ENCODE measurements around the gene CLEC18C.
"Not testable (repeated sequence)": the region's sequence is repeated elsewhere in the genome, so short reads cannot be mapped to it uniquely, and the experiment has no call there.

CLEC18C gene

DNA sequence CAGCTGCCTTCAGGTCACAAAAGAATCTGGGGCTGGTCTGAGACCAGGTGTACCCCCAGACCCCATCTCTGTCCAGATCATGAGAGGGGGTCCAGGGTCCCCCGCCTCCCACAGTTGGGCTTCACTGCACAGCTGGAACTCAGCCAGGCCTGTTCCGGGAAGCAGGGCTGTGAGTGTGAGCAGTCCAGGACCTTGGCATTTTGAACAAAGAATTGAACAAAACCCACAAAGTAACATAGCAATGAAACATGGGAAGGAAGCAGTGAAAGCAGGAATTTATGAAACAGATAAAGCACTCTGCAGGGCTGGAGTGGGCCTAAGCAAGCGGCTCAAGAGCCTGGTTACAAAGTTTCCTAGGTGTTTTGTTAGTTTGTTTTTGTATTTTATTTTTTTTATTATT is 25.1 kb downstream of the CLEC18C start:
- not testable (repeated sequence) for DNase-seq (ENCODE audit: low spot score); H3K27ac ChIP-seq (ENCODE audit: poor library complexity, severe bottlenecking); ATAC-seq (ENCODE audit: low read depth); H3K9me3 ChIP-seq (ENCODE audit: severe bottlenecking); H3K27me3 ChIP-seq (ENCODE audit: insufficient read depth, poor library complexity, severe bottlenecking); H3K4me1 ChIP-seq (ENCODE audit: insufficient read depth, poor library complexity, severe bottlenecking); H3K36me3 ChIP-seq (ENCODE audit: low read depth); H3K4me3 ChIP-seq (ENCODE audit: severe bottlenecking)

DNA sequence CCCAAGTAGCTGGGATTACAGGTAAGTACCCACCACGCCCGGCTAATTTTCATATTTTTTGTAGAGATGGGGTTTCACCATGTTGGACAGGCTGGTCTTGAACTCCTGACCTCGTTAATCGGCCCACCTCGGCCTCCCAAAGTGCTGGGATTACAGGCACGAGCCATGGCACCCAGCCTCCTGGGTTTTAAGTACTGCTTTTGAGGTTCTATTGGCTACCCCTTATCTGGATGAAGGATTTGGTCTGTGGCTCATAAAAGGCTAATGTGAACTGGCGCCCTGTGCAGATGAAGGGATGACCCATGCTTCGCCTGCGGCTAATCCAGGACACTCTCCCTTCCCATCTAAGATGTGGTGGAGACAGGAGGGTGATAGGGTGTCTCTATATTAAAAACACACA is 25.6 kb downstream of the CLEC18C start:
- not testable (repeated sequence) for H3K9me3 ChIP-seq (ENCODE audit: severe bottlenecking); ATAC-seq (ENCODE audit: low read depth); H3K27ac ChIP-seq (ENCODE audit: poor library complexity, severe bottlenecking); H3K36me3 ChIP-seq (ENCODE audit: low read depth); H3K4me1 ChIP-seq (ENCODE audit: insufficient read depth, poor library complexity, severe bottlenecking); H3K4me3 ChIP-seq (ENCODE audit: severe bottlenecking); H3K27me3 ChIP-seq (ENCODE audit: insufficient read depth, poor library complexity, severe bottlenecking); DNase-seq (ENCODE audit: low spot score)

DNA sequence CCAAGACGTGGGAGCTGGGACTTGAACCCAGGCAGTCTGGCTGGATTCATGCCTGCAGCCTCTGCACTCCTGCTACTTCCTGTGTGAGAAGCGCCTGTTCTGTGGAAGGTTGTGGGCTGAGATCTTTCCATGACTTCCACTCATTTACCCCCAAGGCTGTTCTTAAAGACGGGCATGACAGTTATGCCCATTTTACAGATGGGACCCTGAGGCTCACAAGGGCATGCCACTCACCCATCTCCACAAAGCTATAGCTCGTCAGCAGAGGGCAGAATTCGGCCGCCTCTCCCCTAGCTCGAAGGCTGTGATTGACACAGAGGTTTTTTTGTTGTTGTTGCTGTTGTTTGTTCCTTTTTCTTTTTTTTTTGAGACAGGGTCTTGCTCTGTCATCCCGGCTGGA is 26.5 kb downstream of the CLEC18C start:
- not testable (repeated sequence) for H3K27me3 ChIP-seq (ENCODE audit: insufficient read depth, poor library complexity, severe bottlenecking); DNase-seq (ENCODE audit: low spot score); H3K4me1 ChIP-seq (ENCODE audit: insufficient read depth, poor library complexity, severe bottlenecking); H3K4me3 ChIP-seq (ENCODE audit: severe bottlenecking); H3K36me3 ChIP-seq (ENCODE audit: low read depth); H3K27ac ChIP-seq (ENCODE audit: poor library complexity, severe bottlenecking); H3K9me3 ChIP-seq (ENCODE audit: severe bottlenecking); ATAC-seq (ENCODE audit: low read depth)

DNA sequence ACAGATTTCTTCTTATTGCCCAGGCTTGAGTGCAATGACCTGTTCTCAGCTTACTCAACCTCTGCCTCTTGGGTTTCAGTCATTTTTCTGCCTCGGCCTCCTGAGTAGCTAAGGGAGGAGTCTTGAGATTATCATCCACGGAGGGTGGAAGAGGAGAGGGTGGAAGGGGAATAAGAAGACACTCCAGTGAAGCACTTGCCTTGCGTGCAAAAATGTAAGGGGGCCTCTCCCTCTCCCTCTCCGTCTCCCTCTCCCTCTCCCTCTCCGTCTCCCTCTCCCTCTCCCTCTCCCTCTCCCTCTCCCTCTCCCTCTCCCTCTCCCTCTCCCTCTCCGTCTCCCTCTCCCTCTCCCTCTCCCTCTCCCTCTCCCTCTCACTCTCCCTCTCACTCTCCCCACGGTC is 29.9 kb downstream of the CLEC18C start:
- not testable (repeated sequence) for H3K36me3 ChIP-seq (ENCODE audit: low read depth); H3K9me3 ChIP-seq (ENCODE audit: severe bottlenecking); ATAC-seq (ENCODE audit: low read depth); H3K4me1 ChIP-seq (ENCODE audit: insufficient read depth, poor library complexity, severe bottlenecking); H3K27me3 ChIP-seq (ENCODE audit: insufficient read depth, poor library complexity, severe bottlenecking); H3K4me3 ChIP-seq (ENCODE audit: severe bottlenecking); H3K27ac ChIP-seq (ENCODE audit: poor library complexity, severe bottlenecking); DNase-seq (ENCODE audit: low spot score)

DNA sequence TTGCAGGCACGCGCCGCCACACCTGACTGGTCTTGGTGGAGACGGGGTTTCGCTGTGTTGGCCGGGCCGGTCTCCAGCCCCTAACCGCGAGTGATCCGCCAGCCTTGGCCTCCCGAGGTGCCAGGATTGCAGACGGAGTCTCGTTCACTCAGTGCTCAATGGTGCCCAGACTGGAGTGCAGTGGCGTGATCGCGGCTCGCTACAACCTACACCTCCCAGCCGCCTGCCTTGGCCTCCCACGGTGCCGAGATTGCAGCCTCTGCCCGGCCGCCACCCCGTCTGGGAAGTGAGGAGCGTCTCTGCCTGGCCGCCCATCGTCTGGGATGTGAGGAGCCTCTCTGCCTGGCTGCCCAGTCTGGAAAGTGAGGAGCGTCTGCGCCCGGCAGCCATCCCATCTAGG is 30.4 kb downstream of the CLEC18C start:
- not testable (repeated sequence) for H3K4me3 ChIP-seq (ENCODE audit: severe bottlenecking); H3K27me3 ChIP-seq (ENCODE audit: insufficient read depth, poor library complexity, severe bottlenecking); DNase-seq (ENCODE audit: low spot score); H3K4me1 ChIP-seq (ENCODE audit: insufficient read depth, poor library complexity, severe bottlenecking); H3K27ac ChIP-seq (ENCODE audit: poor library complexity, severe bottlenecking); ATAC-seq (ENCODE audit: low read depth); H3K9me3 ChIP-seq (ENCODE audit: severe bottlenecking); H3K36me3 ChIP-seq (ENCODE audit: low read depth)

DNA sequence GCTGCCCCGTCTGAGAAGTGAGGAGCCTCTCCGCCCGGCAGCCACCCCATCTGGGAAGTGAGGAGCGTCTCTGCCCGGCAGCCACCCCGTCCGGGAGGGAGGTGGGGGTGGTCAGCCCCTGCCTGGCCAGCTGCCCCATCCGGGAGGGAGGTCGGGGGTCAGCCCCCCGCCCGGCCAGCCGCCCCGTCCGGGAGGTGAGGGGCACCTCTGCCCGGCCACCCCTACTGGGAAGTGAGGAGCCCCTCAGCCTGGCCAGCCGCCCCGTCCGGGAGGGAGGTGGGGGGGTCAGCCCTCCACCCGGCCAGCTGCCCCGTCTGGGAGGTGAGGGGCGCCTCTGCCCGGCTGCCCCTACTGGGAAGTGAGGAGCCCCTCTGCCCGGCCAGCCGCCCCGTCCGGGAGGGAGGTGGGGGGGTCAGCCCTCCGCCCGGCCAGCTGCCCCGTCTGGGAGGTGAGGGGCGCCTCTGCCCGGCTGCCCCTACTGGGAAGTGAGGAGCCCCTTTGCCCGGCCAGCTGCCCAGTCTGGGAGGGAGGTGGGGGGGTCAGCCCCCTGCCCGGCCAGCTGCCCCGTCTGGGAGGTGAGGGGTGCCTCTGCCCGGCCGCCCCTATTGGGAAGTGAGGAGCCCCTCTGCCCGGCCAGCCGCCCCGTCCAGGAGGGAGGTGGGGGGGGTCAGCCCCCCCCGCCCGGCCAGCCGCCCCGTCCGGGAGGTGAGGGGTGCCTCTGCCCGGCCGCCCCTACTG is 31.2 kb downstream of the CLEC18C start:
- not testable (repeated sequence) for H3K27me3 ChIP-seq (ENCODE audit: insufficient read depth, poor library complexity, severe bottlenecking); H3K4me1 ChIP-seq (ENCODE audit: insufficient read depth, poor library complexity, severe bottlenecking); H3K4me3 ChIP-seq (ENCODE audit: severe bottlenecking); H3K9me3 ChIP-seq (ENCODE audit: severe bottlenecking); ATAC-seq (ENCODE audit: low read depth); H3K36me3 ChIP-seq (ENCODE audit: low read depth); H3K27ac ChIP-seq (ENCODE audit: poor library complexity, severe bottlenecking); DNase-seq (ENCODE audit: low spot score)

DNA sequence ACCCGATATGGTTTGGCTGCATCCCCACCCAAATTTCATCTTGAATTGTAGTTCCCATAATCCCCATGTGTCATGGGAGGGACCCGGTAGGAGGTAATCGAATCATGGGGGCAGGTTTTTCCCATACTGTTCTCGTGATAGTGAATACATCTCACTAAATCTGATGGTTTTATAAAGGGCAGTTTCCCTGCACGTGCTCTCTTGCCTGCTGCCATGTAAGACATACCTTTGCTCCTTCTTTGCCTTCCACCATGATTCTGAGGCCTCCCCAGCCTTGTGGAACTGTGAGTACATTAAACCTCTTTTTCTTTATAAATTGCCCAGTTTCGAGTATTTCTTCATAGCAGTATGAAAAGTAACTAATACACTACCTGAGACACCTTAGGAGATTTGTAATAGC is 32.8 kb downstream of the CLEC18C start:
- H3K4me1 ChIP-seq (ENCODE audit: insufficient read depth, poor library complexity, severe bottlenecking); H3K36me3 ChIP-seq (ENCODE audit: low read depth); H3K9me3 ChIP-seq (ENCODE audit: severe bottlenecking); H3K27me3 ChIP-seq (ENCODE audit: insufficient read depth, poor library complexity, severe bottlenecking); H3K4me3 ChIP-seq (ENCODE audit: severe bottlenecking); ATAC-seq (ENCODE audit: low read depth); DNase-seq (ENCODE audit: low spot score); H3K27ac ChIP-seq (ENCODE audit: poor library complexity, severe bottlenecking): not testable (repeated sequence)

DNA sequence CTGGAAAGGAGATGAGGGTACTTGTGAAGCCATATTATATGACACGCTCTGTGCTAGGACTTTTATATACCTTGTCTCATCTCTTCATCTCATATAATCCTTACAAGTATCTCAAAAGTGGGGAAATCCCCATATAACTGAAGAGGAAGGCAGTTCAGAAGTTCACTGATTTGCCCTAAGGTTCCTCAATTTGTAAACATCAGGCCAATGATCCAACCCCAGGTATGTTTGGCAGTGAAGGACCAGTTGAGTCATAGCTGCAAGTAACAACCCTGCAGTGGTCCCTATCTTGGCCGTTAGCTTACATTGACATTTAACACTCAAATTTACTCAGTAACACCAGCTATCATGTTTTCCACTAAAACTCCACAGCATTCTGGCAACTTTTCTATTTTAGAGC is 45.0 kb downstream of the CLEC18C start:
- not testable (repeated sequence) for H3K36me3 ChIP-seq (ENCODE audit: low read depth); H3K27ac ChIP-seq (ENCODE audit: poor library complexity, severe bottlenecking); H3K27me3 ChIP-seq (ENCODE audit: insufficient read depth, poor library complexity, severe bottlenecking); H3K9me3 ChIP-seq (ENCODE audit: severe bottlenecking); H3K4me3 ChIP-seq (ENCODE audit: severe bottlenecking); H3K4me1 ChIP-seq (ENCODE audit: insufficient read depth, poor library complexity, severe bottlenecking); ATAC-seq (ENCODE audit: low read depth); DNase-seq (ENCODE audit: low spot score)

DNA sequence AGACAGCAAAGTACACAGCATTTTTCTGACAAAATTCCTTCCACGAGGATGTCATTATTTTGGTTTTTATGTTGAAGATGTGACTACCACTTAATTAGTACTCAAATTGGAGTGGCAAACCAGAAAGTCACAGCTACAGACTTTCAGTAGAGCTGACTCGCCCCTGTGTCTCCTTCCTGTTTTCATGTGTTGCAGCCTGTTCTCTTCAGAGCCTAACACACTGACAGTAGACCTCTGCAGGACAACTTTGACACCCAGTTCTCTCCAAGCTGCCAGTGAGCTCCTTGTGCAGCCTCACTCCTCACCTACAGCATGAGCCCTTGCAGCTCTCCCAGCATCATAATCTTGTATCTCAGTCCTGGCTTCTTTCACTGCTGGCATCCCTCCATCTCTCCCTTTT is 49.0 kb downstream of the CLEC18C start:
- H3K9me3 ChIP-seq (ENCODE audit: severe bottlenecking); H3K27ac ChIP-seq (ENCODE audit: poor library complexity, severe bottlenecking); H3K4me3 ChIP-seq (ENCODE audit: severe bottlenecking); DNase-seq (ENCODE audit: low spot score); ATAC-seq (ENCODE audit: low read depth); H3K4me1 ChIP-seq (ENCODE audit: insufficient read depth, poor library complexity, severe bottlenecking); H3K27me3 ChIP-seq (ENCODE audit: insufficient read depth, poor library complexity, severe bottlenecking): not testable (repeated sequence)
- H3K36me3 ChIP-seq (ENCODE audit: low read depth): peaks cover 17% of the 10 kb centered on the region

DNA sequence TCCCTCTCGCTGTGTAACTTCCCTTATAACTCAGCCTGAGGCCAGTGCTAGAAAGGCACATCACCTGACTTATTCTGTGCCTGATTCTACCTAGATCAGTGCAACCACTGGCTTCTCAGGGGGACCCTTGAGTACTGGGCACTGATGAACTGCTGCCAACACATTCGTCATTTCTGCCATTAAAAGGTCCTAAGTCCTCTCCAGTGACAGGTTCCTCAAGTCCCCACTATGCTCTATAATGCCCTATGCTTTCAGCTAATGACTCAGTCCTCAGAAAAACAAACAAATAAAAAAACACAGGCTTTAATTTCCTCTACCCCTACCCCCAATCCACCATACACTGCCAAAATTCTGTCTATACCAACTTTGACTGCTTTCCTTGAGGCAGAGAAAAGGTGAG is 49.6 kb downstream of the CLEC18C start:
- ATAC-seq (ENCODE audit: low read depth): not testable (repeated sequence)

DNA sequence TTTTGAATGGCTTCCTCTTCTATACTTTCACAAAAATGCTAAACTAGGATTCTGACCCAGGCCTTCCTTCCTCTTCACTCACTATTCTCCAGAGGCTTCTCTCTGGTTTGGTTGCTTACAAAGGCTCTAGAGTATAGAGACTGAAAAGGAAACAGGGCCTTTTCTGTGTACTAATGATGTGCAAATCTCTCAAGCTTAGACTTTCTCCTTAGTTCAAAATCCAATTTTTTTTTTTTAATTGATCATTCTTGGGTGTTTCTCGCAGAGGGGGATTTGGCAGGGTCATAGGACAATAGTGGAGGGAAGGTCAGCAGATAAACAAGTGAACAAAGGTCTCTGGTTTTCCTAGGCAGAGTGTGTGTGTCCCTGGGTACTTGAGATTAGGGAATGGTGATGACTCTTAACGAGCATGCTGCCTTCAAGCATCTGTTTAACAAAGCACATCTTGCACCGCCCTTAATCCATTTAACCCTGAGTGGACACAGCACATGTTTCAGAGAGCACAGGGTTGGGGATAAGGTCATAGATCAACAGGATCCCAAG is 50.5 kb downstream of the CLEC18C start:
- ATAC-seq (ENCODE audit: low read depth); H3K27ac ChIP-seq (ENCODE audit: poor library complexity, severe bottlenecking); H3K4me3 ChIP-seq (ENCODE audit: severe bottlenecking); H3K4me1 ChIP-seq (ENCODE audit: insufficient read depth, poor library complexity, severe bottlenecking); H3K9me3 ChIP-seq (ENCODE audit: severe bottlenecking); DNase-seq (ENCODE audit: low spot score); H3K27me3 ChIP-seq (ENCODE audit: insufficient read depth, poor library complexity, severe bottlenecking): not testable (repeated sequence)
- H3K36me3 ChIP-seq (ENCODE audit: low read depth): peaks cover 24% of the 10 kb centered on the region

More for the DNA sequence above, 49.6 kb downstream of the CLEC18C start:
- not testable (repeated sequence) for H3K27ac ChIP-seq (ENCODE audit: poor library complexity, severe bottlenecking); DNase-seq (ENCODE audit: low spot score); H3K27me3 ChIP-seq (ENCODE audit: insufficient read depth, poor library complexity, severe bottlenecking); H3K4me3 ChIP-seq (ENCODE audit: severe bottlenecking); H3K9me3 ChIP-seq (ENCODE audit: severe bottlenecking); H3K4me1 ChIP-seq (ENCODE audit: insufficient read depth, poor library complexity, severe bottlenecking)
- H3K36me3 ChIP-seq (ENCODE audit: low read depth): peaks cover 23% of the 10 kb centered on the region

DNA sequence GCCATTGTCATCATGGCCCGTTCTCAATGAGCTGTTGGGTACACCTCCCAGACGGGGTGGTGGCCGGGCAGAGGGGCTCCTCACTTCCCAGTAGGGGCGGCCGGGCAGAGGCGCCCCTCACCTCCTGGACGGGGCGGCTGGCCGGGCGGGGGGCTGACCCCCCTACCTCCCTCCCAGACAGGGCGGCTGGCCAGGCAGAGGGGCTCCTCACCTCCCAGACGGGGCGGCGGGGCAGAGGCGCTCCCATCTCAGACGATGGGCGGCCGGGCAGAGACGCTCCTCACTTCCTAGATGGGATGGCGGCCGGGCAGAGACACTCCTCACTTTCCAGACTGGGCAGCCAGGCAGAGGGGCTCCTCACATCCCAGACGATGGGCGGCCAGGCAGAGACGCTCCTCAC is 51.1 kb downstream of the CLEC18C start:
- not testable (repeated sequence) for DNase-seq (ENCODE audit: low spot score); H3K4me1 ChIP-seq (ENCODE audit: insufficient read depth, poor library complexity, severe bottlenecking); H3K4me3 ChIP-seq (ENCODE audit: severe bottlenecking); H3K9me3 ChIP-seq (ENCODE audit: severe bottlenecking); H3K27me3 ChIP-seq (ENCODE audit: insufficient read depth, poor library complexity, severe bottlenecking); ATAC-seq (ENCODE audit: low read depth); H3K27ac ChIP-seq (ENCODE audit: poor library complexity, severe bottlenecking)
- peaks cover 25% of the 10 kb centered on the region for H3K36me3 ChIP-seq (ENCODE audit: low read depth)
